Measurements from ENCODE around the gene PTCHD4.
"Not testable (repeated sequence)": the region's sequence is repeated elsewhere in the genome, so short reads cannot be mapped to it uniquely, and the experiment has no call there.

DNA sequence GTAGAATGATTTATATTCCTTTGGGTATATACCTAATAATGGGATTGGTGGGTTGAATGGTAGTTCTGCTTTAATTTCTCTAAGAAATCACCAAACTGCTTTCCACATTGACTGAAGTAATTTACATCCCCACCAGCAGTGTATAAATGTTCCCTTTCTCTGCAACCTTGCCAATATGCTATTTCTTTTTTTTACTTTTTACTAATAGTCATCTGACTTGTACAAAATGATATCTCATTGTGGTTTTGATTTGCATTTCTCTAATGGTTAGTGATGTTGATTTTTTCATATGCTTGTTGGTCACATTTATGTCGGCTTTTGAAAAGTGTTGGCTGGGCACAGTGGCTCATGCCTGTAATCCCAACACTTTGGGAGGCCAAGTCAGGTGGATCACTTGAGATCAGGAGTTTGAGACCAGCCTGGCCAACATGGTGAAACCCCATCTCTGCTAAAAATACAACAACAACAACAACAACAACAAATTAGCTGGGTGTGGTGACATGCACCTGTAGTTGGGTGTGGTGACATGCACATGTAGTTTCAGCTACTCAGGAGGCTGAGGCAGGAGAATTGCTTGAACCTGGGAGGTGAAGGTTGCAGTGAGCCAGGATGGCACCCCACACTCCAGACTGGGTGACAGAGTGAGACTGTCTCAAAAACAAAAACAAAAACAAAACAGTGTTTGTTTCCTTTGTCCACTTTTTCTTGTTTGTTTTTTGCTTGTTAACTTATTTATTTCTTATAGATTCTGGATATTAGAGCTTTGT is 11.2 kb upstream of the PTCHD4 start:
- not testable (repeated sequence) for TF ChIP-seq POLR2A (IDR thresholded peaks at IDR 0.05)
- TF ChIP-seq, protein P1, sequence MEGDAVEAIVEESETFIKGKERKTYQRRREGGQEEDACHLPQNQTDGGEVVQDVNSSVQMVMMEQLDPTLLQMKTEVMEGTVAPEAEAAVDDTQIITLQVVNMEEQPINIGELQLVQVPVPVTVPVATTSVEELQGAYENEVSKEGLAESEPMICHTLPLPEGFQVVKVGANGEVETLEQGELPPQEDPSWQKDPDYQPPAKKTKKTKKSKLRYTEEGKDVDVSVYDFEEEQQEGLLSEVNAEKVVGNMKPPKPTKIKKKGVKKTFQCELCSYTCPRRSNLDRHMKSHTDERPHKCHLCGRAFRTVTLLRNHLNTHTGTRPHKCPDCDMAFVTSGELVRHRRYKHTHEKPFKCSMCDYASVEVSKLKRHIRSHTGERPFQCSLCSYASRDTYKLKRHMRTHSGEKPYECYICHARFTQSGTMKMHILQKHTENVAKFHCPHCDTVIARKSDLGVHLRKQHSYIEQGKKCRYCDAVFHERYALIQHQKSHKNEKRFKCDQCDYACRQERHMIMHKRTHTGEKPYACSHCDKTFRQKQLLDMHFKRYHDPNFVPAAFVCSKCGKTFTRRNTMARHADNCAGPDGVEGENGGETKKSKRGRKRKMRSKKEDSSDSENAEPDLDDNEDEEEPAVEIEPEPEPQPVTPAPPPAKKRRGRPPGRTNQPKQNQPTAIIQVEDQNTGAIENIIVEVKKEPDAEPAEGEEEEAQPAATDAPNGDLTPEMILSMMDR (IDR thresholded peaks at IDR 0.05 in 8 of 11, conservative IDR thresholded peaks at IDR 0.05 in 3 of 11), result not testable (repeated sequence)
